Adipocyte (in vitro differentiated cells): ENCODE measurements around the gene CATSPERB.
A peak's percentile ranks its signal among the peaks of the same experiment; 100 is the strongest.
"Not testable (repeated sequence)": the region's sequence is repeated elsewhere in the genome, so short reads cannot be mapped to it uniquely, and the experiment has no call there.

Experiments
- DNase-seq: peaks from one replicate; pipeline ENCODE4 v3.0.0-alpha.2; 2015; ENCODE audit warnings: low read depth
- H3K27me3 ChIP-seq: replicated peaks from 2 replicates; pipeline ENCODE4 v1.7.0; 2013; ENCODE audit warnings: mild to moderate bottlenecking, low read length, moderate library complexity; ENCODE audit not compliant: control insufficient read depth, insufficient read depth
- H3K36me3 ChIP-seq: 2 replicates; pipeline ENCODE4 v1.7.0; 2013; ENCODE audit warnings: low read length, mild to moderate bottlenecking, moderate library complexity; ENCODE audit not compliant: control insufficient read depth, insufficient read depth, severe bottlenecking
- H3K4me1 ChIP-seq: 2 replicates; pipeline ENCODE4 v1.7.0; 2013; ENCODE audit warnings: mild to moderate bottlenecking, low read length, moderate library complexity; ENCODE audit not compliant: control insufficient read depth, insufficient read depth
- H3K4me3 ChIP-seq: 2 replicates; pipeline ENCODE4 v1.7.0; 2013; ENCODE audit warnings: mild to moderate bottlenecking, low read length, moderate library complexity
- H3K9ac ChIP-seq: 2 replicates; pipeline ENCODE4 v1.7.0; 2013; ENCODE audit warnings: mild to moderate bottlenecking, low read length, moderate library complexity
- H3K9me3 ChIP-seq: 2 replicates; pipeline ENCODE4 v1.7.0; 2013; ENCODE audit warnings: mild to moderate bottlenecking, low read length, moderate library complexity; ENCODE audit not compliant: control insufficient read depth

Gene CATSPERB

GRCh38 chr14:91606851-91607250 lies 125.0 kb downstream of the CATSPERB start:
- peak; percentile 3 for DNase-seq

GRCh38 chr14:91604611-91605010 lies 127.3 kb downstream of the CATSPERB start:
- not testable (repeated sequence) for H3K27me3 ChIP-seq, DNase-seq, H3K9me3 ChIP-seq, H3K36me3 ChIP-seq, H3K4me3 ChIP-seq, H3K9ac ChIP-seq
- peaks cover 12% of the 10 kb centered on the region for H3K4me1 ChIP-seq

More at GRCh38 chr14:91606851-91607250, 125.0 kb downstream of the CATSPERB start:
- Histone ChIP-seq H3K9ac (no peak overlapping the region), H3K4me1 (peaks cover 12% of the 10 kb centered on the region), H3K9me3 (no peaks in the 10 kb centered on the region), H3K27me3 (no peaks in the 10 kb centered on the region), H3K4me3 (no peak overlapping the region), H3K36me3 (no peaks in the 10 kb centered on the region)

GRCh38 chr14:91599994-91600393 lies 131.9 kb downstream of the CATSPERB start:
- Histone ChIP-seq H3K4me1 (no peaks in the 10 kb centered on the region), H3K4me3 (no peak overlapping the region), H3K36me3 (no peaks in the 10 kb centered on the region), H3K27me3 (no peaks in the 10 kb centered on the region), H3K9ac (no peak overlapping the region), H3K9me3 (peaks cover 6% of the 10 kb centered on the region)
- DNase-seq, result no peak

- no peaks in the 10 kb centered on the region for H3K27me3 ChIP-seq
- peaks cover 6% of the 10 kb centered on the region for H3K9me3 ChIP-seq
- DNase-seq, result no peak
- no peaks in the 10 kb centered on the region for H3K4me1 ChIP-seq
- H3K9ac ChIP-seq, result no peak overlapping the region
- no peaks in the 10 kb centered on the region for H3K36me3 ChIP-seq
- no peak overlapping the region for H3K4me3 ChIP-seq
Observed at GRCh38 chr14:91595736-91596135, 136.2 kb downstream of the CATSPERB start.

- not testable (repeated sequence) for H3K4me1 ChIP-seq, H3K27me3 ChIP-seq, H3K9ac ChIP-seq, H3K36me3 ChIP-seq, DNase-seq, H3K9me3 ChIP-seq, H3K4me3 ChIP-seq
Observed at GRCh38 chr14:91593957-91594356, 137.9 kb downstream of the CATSPERB start.

- no peaks in the 10 kb centered on the region for H3K36me3 ChIP-seq
- no peak overlapping the region for H3K4me3 ChIP-seq
- no peak for DNase-seq
- no peak overlapping the region for H3K9ac ChIP-seq
- peaks cover 9% of the 10 kb centered on the region for H3K4me1 ChIP-seq
- peaks cover 10% of the 10 kb centered on the region for H3K27me3 ChIP-seq
- H3K9me3 ChIP-seq, result no peaks in the 10 kb centered on the region
Observed at GRCh38 chr14:91586410-91586809, 145.5 kb downstream of the CATSPERB start.

- H3K9ac ChIP-seq, result no peak overlapping the region
- H3K4me3 ChIP-seq, result no peak overlapping the region
- peaks cover 10% of the 10 kb centered on the region for H3K27me3 ChIP-seq
- H3K9me3 ChIP-seq, result no peaks in the 10 kb centered on the region
- peaks cover 9% of the 10 kb centered on the region for H3K4me1 ChIP-seq
- DNase-seq, result no peak
- H3K36me3 ChIP-seq, result no peaks in the 10 kb centered on the region
Observed at GRCh38 chr14:91585856-91586255, 146.0 kb downstream of the CATSPERB start.

- Histone ChIP-seq H3K27me3 (peaks cover 15% of the 10 kb centered on the region), H3K9me3 (no peaks in the 10 kb centered on the region), H3K36me3 (no peaks in the 10 kb centered on the region), H3K4me1 (no peaks in the 10 kb centered on the region), H3K9ac (no peak overlapping the region), H3K4me3 (no peak overlapping the region)
- no peak for DNase-seq
Observed at GRCh38 chr14:91582761-91583160, 149.1 kb downstream of the CATSPERB start.

- peaks cover 15% of the 10 kb centered on the region for H3K27me3 ChIP-seq
- DNase-seq, result no peak
- no peaks in the 10 kb centered on the region for H3K9me3 ChIP-seq
- H3K4me3 ChIP-seq, result no peak overlapping the region
- no peaks in the 10 kb centered on the region for H3K4me1 ChIP-seq
- H3K36me3 ChIP-seq, result no peaks in the 10 kb centered on the region
- no peak overlapping the region for H3K9ac ChIP-seq
Observed at GRCh38 chr14:91580876-91581577, 150.9 kb downstream of the CATSPERB start.

GRCh38 chr14:91577632-91578233 lies 154.2 kb downstream of the CATSPERB start:
- H3K9me3 ChIP-seq, result no peaks in the 10 kb centered on the region
- no peak for DNase-seq
- no peak overlapping the region for H3K4me3 ChIP-seq
- H3K9ac ChIP-seq, result no peak overlapping the region
- peaks cover 4% of the 10 kb centered on the region for H3K4me1 ChIP-seq
- no peaks in the 10 kb centered on the region for H3K36me3 ChIP-seq
- H3K27me3 ChIP-seq, result peaks cover 15% of the 10 kb centered on the region

- peaks cover 5% of the 10 kb centered on the region for H3K27me3 ChIP-seq
- H3K4me1 ChIP-seq, result peaks cover 4% of the 10 kb centered on the region
- DNase-seq, result no peak
- H3K36me3 ChIP-seq, result no peaks in the 10 kb centered on the region
- H3K4me3 ChIP-seq, result no peak overlapping the region
- no peak overlapping the region for H3K9ac ChIP-seq
- no peaks in the 10 kb centered on the region for H3K9me3 ChIP-seq
Observed at GRCh38 chr14:91575469-91576208, 156.2 kb downstream of the CATSPERB start.
